ENCODE results near the gene CIZ1. TPM values are rescaled to one million over a fixed set of nuclear protein-coding genes. Genes with fewer than 3 reads are reported as not detected.

Gene CIZ1
- total and polyA plus RNA-seq, 2 of the 13 experiments (the other 11 are each of a cell fraction or from before 2014, with no cell fraction given): 30.6 to 50.3 TPM

GRCh38 chr9:128218518-128219389 lies 27.4 kb upstream of the CIZ1 start (continued):
- TF ChIP-seq ZNF687 (CRISPR knock-in tag; IDR thresholded peaks at IDR 0.05) (peak; percentile 18; the same call in 1 of the 2 replicates), TBX2 (CRISPR knock-in tag; IDR thresholded peaks at IDR 0.05; ENCODE audit: borderline replicate concordance) (0 out of 2 replicates have a peak, but pooled peaks have one; percentile 19), ZNF530 (CRISPR knock-in tag; IDR thresholded peaks at IDR 0.05; ENCODE audit: low read depth) (no peak), GFI1 (CRISPR knock-in tag; IDR thresholded peaks at IDR 0.05; ENCODE audit: borderline replicate concordance) (no peak), GABPB1 (CRISPR knock-in tag; IDR thresholded peaks at IDR 0.05) (peak; percentile 86), ETV5 (CRISPR knock-in tag; IDR thresholded peaks at IDR 0.05; ENCODE audit: borderline replicate concordance) (0 out of 2 replicates have a peak, but pooled peaks have one; percentile 40), POGK (CRISPR knock-in tag; conservative IDR thresholded peaks at IDR 0.05) (0 out of 2 replicates have a peak, but pooled peaks have one; percentile 28), ZNF639 (CRISPR knock-in tag; conservative IDR thresholded peaks at IDR 0.05) (no peak), KDM2A (CRISPR knock-in tag; IDR thresholded peaks at IDR 0.05; ENCODE audit: borderline replicate concordance, low read depth) (0 out of 2 replicates have a peak, but pooled peaks have one; percentile 29), ZNF563 (CRISPR knock-in tag; IDR thresholded peaks at IDR 0.05) (no peak), HMGA1 (CRISPR knock-in tag; conservative IDR thresholded peaks at IDR 0.05) (no peak), GABPA (IDR thresholded peaks at IDR 0.05; ENCODE audit: low read depth, low read length) (peak; percentile 33; the same call in 1 of the 2 replicates), GABPA (CRISPR knock-in tag; IDR thresholded peaks at IDR 0.05; ENCODE audit: low read depth) (peak; percentile 87), ZMAT3 (CRISPR knock-in tag; conservative IDR thresholded peaks at IDR 0.05) (no peak), ZNF224 (CRISPR knock-in tag; IDR thresholded peaks at IDR 0.05) (no peak), ELF1 (CRISPR knock-in tag; IDR thresholded peaks at IDR 0.05) (peak; percentile 54; the same call in 1 of the 2 replicates), NCOA2 (CRISPR knock-in tag; IDR thresholded peaks at IDR 0.05) (0 out of 2 replicates have a peak, but pooled peaks have one; percentile 24)

Data from HepG2 (cell line).